Keratinocyte (primary cell): ENCODE results near the gene DIP2C.

Experiments used
- EZH2 ChIP-seq: IDR thresholded peaks from one replicate; pipeline ENCODE4 v1.6.1; 2012; ENCODE audit warnings: inconsistent platforms, mild to moderate bottlenecking, low read length, moderate library complexity
- TF ChIP-seq, protein P1 (sequence below), 3 experiments: IDR thresholded peaks in 1 of 3; conservative IDR thresholded peaks in 1 of 3; optimal IDR thresholded peaks in 1 of 3; 2 replicates in 2 of 3; 3 replicates in 1 of 3; pipeline versions ENCODE3 to v1.5.1; 2011; ENCODE audit warnings: low read length in 3 of 3, mild to moderate bottlenecking in 3 of 3, moderate library complexity in 2 of 3, control low read depth in 1 of 3, inconsistent platforms in 1 of 3; ENCODE audit not compliant: insufficient read depth in 2 of 3; ENCODE audit errors: extremely low read depth in 1 of 3

- TF ChIP-seq, protein P1, sequence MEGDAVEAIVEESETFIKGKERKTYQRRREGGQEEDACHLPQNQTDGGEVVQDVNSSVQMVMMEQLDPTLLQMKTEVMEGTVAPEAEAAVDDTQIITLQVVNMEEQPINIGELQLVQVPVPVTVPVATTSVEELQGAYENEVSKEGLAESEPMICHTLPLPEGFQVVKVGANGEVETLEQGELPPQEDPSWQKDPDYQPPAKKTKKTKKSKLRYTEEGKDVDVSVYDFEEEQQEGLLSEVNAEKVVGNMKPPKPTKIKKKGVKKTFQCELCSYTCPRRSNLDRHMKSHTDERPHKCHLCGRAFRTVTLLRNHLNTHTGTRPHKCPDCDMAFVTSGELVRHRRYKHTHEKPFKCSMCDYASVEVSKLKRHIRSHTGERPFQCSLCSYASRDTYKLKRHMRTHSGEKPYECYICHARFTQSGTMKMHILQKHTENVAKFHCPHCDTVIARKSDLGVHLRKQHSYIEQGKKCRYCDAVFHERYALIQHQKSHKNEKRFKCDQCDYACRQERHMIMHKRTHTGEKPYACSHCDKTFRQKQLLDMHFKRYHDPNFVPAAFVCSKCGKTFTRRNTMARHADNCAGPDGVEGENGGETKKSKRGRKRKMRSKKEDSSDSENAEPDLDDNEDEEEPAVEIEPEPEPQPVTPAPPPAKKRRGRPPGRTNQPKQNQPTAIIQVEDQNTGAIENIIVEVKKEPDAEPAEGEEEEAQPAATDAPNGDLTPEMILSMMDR (optimal IDR thresholded peaks at IDR 0.05 in 1 of 3, IDR thresholded peaks at IDR 0.05 in 1 of 3, conservative IDR thresholded peaks at IDR 0.05 in 1 of 3; ENCODE audit: extremely low read depth in 1 of 3, insufficient read depth in 2 of 3, low read length in 3 of 3) = no peak
- TF ChIP-seq EZH2 = no peak
These were observed 127.3 kb downstream of the DIP2C start for GRCh38 chr10:562142-562541.
